ENCODE data around the gene FAM107B. TPM values are rescaled to one million over a fixed set of nuclear protein-coding genes. Genes with fewer than 3 reads are reported as not detected.

FAM107B gene
- total and polyA plus RNA-seq, 2 of the 4 experiments (the other 2 are of a cell fraction), result 26.4 to 27.1 TPM

GRCh38 chr10:14653271-14654161 lies 121.2 kb downstream of the FAM107B start:
- no peak overlapping the region for H3K4me3 ChIP-seq (ENCODE audit: insufficient read depth, low read depth, low read length)
- peak overlapping the region; percentile 53 for H3K4me2 ChIP-seq (ENCODE audit: low read depth, low read length)
- dilution Hi-C loops (cut with HindIII; ENCODE audit: low sequenced_read_pairs, unreplicated experiment), result no loop called here
- peaks cover 6% of the 10 kb centered on the region for H3K27me3 ChIP-seq (ENCODE audit: control insufficient read depth, insufficient read depth, low read length)
- H4K8ac ChIP-seq (ENCODE audit: low read depth in 2 of 2, low read length in 2 of 2), result no peak overlapping the region
- H4K91ac ChIP-seq (ENCODE audit: insufficient read depth, low read depth, low read length), result peak overlapping the region; percentile 25; the same call in 1 of the 2 replicates
- DNase-seq (peak; percentile 74), ATAC-seq (ENCODE audit: low read depth) (peak; percentile 59)
- peaks cover 9% of the 10 kb centered on the region; the same call in 1 of the 2 replicates for H3K9me1 ChIP-seq (ENCODE audit: insufficient read depth, low read length)
- TF ChIP-seq MAZ (IDR thresholded peaks at IDR 0.05; ENCODE audit: borderline replicate concordance, low read depth, low read length) (no peak), NFE2L2 (IDR thresholded peaks at IDR 0.05; ENCODE audit: low read depth, low read length) (no peak), CEBPB (IDR thresholded peaks at IDR 0.05; ENCODE audit: low read depth, low read length) (peak; percentile 60)
- no peak overlapping the region for H2AK9ac ChIP-seq (replicated peaks; ENCODE audit: low read depth, low read length, poor library complexity)
- intact Hi-C loops (cut with micrococcal nuclease), result loop anchor here (5.0 kb wide), 1 partner anchor 36 kb away; no protein-coding TSS in a partner anchor
- H2BK15ac ChIP-seq (ENCODE audit: low read depth, low read length), result no peak overlapping the region; the same call in 2 of the 3 replicates
- ChIA-PET POLR2A (ENCODE audit: unreplicated experiment) (interaction anchor here (0.6 kb wide), 1 partner anchor 81 kb away, joined by 9 read pairs; no protein-coding TSS in a partner anchor), CTCF (no interaction called here)
- WGBS, 2 experiments (ENCODE audit: extremely low coverage in 2 of 2, insufficient read length in 1 of 2), result 100% methylated on average over 3 of the region's 8 CpGs; no CpG with 5 or more reads in 1 of the 2 experiments
- H3K36me3 ChIP-seq (ENCODE audit: control insufficient read depth, insufficient read depth, low read length), result no peaks in the 10 kb centered on the region
- peak overlapping the region; percentile 23 for H3K4ac ChIP-seq (ENCODE audit: low read depth, low read length)
- H4K20me1 ChIP-seq (ENCODE audit: insufficient read depth, low read length), result peaks cover under 1% of the 10 kb centered on the region; the same call in 1 of the 2 replicates
- no peak overlapping the region for H4K5ac ChIP-seq (ENCODE audit: low read depth, low read length)
- H3K18ac ChIP-seq (ENCODE audit: low read depth, low read length), result peak overlapping the region; percentile 34; the same call in 1 of the 2 replicates
- no TSS peak for BruUV-seq (replicated peaks)
- no peaks in the 10 kb centered on the region for H3K79me1 ChIP-seq (ENCODE audit: low read depth in 1 of 2, low read length in 2 of 2)
- H3K56ac ChIP-seq (ENCODE audit: extremely low read depth, insufficient read depth, low read length), result no peak overlapping the region
- H3K4me1 ChIP-seq (ENCODE audit: control insufficient read depth, insufficient read depth, low read length), result peaks cover 4% of the 10 kb centered on the region
- no peaks in the 10 kb centered on the region for H3K9me3 ChIP-seq (ENCODE audit: control insufficient read depth, insufficient read depth, low read length)
- peak overlapping the region; percentile 6; the same call in 1 of the 2 replicates for H2AK5ac ChIP-seq (ENCODE audit: low read depth, low read length)
- peak overlapping the region; percentile 74 for H2BK5ac ChIP-seq (ENCODE audit: low read depth, low read length, poor library complexity, severe bottlenecking)
- H3K9ac ChIP-seq (ENCODE audit: low read depth, low read length), result no peak overlapping the region
- no peak overlapping the region for H3K14ac ChIP-seq (replicated peaks; ENCODE audit: low read depth, low read length)
- no peak overlapping the region for H3K23ac ChIP-seq (ENCODE audit: low read depth, low read length)
- in situ Hi-C loops (cut with MboI; ENCODE audit: low sequenced_read_pairs), result no loop called here
- H2BK20ac ChIP-seq (ENCODE audit: low read depth, low read length), result peak overlapping the region; percentile 44; the same call in 1 of the 2 replicates
- peak overlapping the region; percentile 49; the same call in 1 of the 2 replicates for H2BK120ac ChIP-seq (ENCODE audit: low read depth, low read length)
- H2AFZ ChIP-seq (replicated peaks; ENCODE audit: low read length, poor library complexity), result no peak overlapping the region
- H3K27ac ChIP-seq (ENCODE audit: insufficient read depth, low read length), result 0 out of 2 replicates have a peak overlapping the region, but pooled peaks have one; percentile 10

Data from IMR-90 (cell line).